ENCODE measurements around the gene C19orf25. TPM values are rescaled to one million over a fixed set of nuclear protein-coding genes. Genes with fewer than 3 reads are reported as not detected.

The C19orf25 gene
- total RNA-seq, 1 donor from 2014 or later: 28.5 TPM

- DNase-seq: no peak
- H3K9me3 ChIP-seq: no peaks in the 10 kb centered on the region
- no peak for ATAC-seq
- intact Hi-C loops (cut with DNase I): no loop called here
- peaks cover 97% of the 10 kb centered on the region for H3K27me3 ChIP-seq (ENCODE audit: low read depth)
- H3K4me3 ChIP-seq: no peak overlapping the region
- H3K36me3 ChIP-seq: no peaks in the 10 kb centered on the region
- H3K4me1 ChIP-seq: peaks cover 21% of the 10 kb centered on the region
- H3K27ac ChIP-seq: no peak overlapping the region
- TF ChIP-seq CTCF (IDR thresholded peaks at IDR 0.05): no peak
Observed at GRCh38 chr19:1453525-1454364, 25.3 kb downstream of the C19orf25 start.

- Histone ChIP-seq H3K27me3 (ENCODE audit: low read depth) (peaks cover 100% of the 10 kb centered on the region), H3K4me3 (no peak overlapping the region), H3K27ac (no peak overlapping the region), H3K36me3 (no peaks in the 10 kb centered on the region), H3K4me1 (peaks cover 21% of the 10 kb centered on the region), H3K9me3 (no peaks in the 10 kb centered on the region)
- ATAC-seq (no peak), DNase-seq (no peak)
- intact Hi-C loops (cut with DNase I): no loop called here
- no peak for TF ChIP-seq CTCF (IDR thresholded peaks at IDR 0.05)
Observed at GRCh38 chr19:1452802-1453524, 26.1 kb downstream of the C19orf25 start.

GRCh38 chr19:1451916-1452801, 26.9 kb downstream of the C19orf25 start:
- Histone ChIP-seq H3K4me1 (peaks cover 21% of the 10 kb centered on the region), H3K4me3 (no peak overlapping the region), H3K9me3 (no peaks in the 10 kb centered on the region), H3K27me3 (ENCODE audit: low read depth) (peaks cover 100% of the 10 kb centered on the region), H3K27ac (no peak overlapping the region), H3K36me3 (no peaks in the 10 kb centered on the region)
- intact Hi-C loops (cut with DNase I): no loop called here
- no peak for TF ChIP-seq CTCF (IDR thresholded peaks at IDR 0.05)
- ATAC-seq (no peak), DNase-seq (no peak)

- Histone ChIP-seq H3K4me3 (no peak overlapping the region), H3K27me3 (ENCODE audit: low read depth) (peaks cover 100% of the 10 kb centered on the region), H3K36me3 (no peaks in the 10 kb centered on the region), H3K4me1 (peaks cover 19% of the 10 kb centered on the region), H3K9me3 (no peaks in the 10 kb centered on the region), H3K27ac (no peak overlapping the region)
- ATAC-seq (no peak), DNase-seq (no peak)
- intact Hi-C loops (cut with DNase I): no loop called here
- TF ChIP-seq CTCF (IDR thresholded peaks at IDR 0.05): no peak
Observed at GRCh38 chr19:1450735-1451731, 28.0 kb downstream of the C19orf25 start.

Measured in lower lobe of right lung (tissue), 2 donors.